Hematopoietic multipotent progenitor cell treated with erythropoietin and hydrocortisone succinate and interleukin-3 and kit ligand, for 6 days (in vitro differentiated cells): ENCODE results near the gene NUMB.

ENCODE experiments used
- DNase-seq: peaks from one replicate; pipeline ENCODE4 v3.0.0-alpha.2; 2015

Gene NUMB

GRCh38 chr14:73255693-73256225 is 202.6 kb downstream of the NUMB start:
- no peak for DNase-seq

GRCh38 chr14:73255005-73255400 is 203.3 kb downstream of the NUMB start:
- no peak for DNase-seq

GRCh38 chr14:73254247-73255004 is 203.9 kb downstream of the NUMB start:
- no peak for DNase-seq

- no peak for DNase-seq
Measured at GRCh38 chr14:73253721-73254120, 204.6 kb downstream of the NUMB start.

GRCh38 chr14:73253323-73253610 is 205.1 kb downstream of the NUMB start:
- no peak for DNase-seq

- DNase-seq = no peak
Measured at GRCh38 chr14:73252491-73253322, 205.6 kb downstream of the NUMB start.

GRCh38 chr14:73251516-73252215 is 206.7 kb downstream of the NUMB start:
- DNase-seq = no peak

GRCh38 chr14:73250781-73251500 is 207.4 kb downstream of the NUMB start:
- DNase-seq = no peak

- DNase-seq = no peak
Measured at GRCh38 chr14:73250317-73250713, 208.0 kb downstream of the NUMB start.

- no peak for DNase-seq
Measured at GRCh38 chr14:73249564-73250316, 208.6 kb downstream of the NUMB start.

GRCh38 chr14:73249108-73249507 is 209.2 kb downstream of the NUMB start:
- no peak for DNase-seq

- no peak for DNase-seq
Measured at GRCh38 chr14:73248108-73248868, 210.1 kb downstream of the NUMB start.

GRCh38 chr14:73246387-73247150 is 211.8 kb downstream of the NUMB start:
- DNase-seq = no peak

- peak; percentile 69 for DNase-seq
Measured at GRCh38 chr14:73245480-73246325, 212.6 kb downstream of the NUMB start.

GRCh38 chr14:73244541-73245290 is 213.6 kb downstream of the NUMB start:
- DNase-seq = peak; percentile 21

- no peak for DNase-seq
Measured at GRCh38 chr14:73243748-73244147, 214.6 kb downstream of the NUMB start.

- DNase-seq = no peak
Measured at GRCh38 chr14:73243341-73243740, 215.0 kb downstream of the NUMB start.

GRCh38 chr14:73242357-73242901 is 215.9 kb downstream of the NUMB start:
- no peak for DNase-seq
